WTC11 (cell line): Measurements from ENCODE around the gene UBC.

Experiments
- CREM ChIP-seq: sonication (generic); formaldehyde crosslinking; IDR thresholded peaks from 2 replicates; pipeline ENCODE4 v1.8.1; 2022; ENCODE audit warnings: mild to moderate bottlenecking, missing genetic modification reagents, moderate library complexity
- ESRRA ChIP-seq: sonication (generic); formaldehyde crosslinking; IDR thresholded peaks from 2 replicates; pipeline ENCODE4 v1.8.1; 2022; ENCODE audit warnings: mild to moderate bottlenecking, missing genetic modification reagents, borderline replicate concordance
- KAT7 ChIP-seq: sonication (generic); formaldehyde crosslinking; IDR thresholded peaks from 2 replicates; pipeline ENCODE4 v1.8.1; 2023; ENCODE audit warnings: missing genetic modification reagents, mild to moderate bottlenecking, borderline replicate concordance
- NFYB ChIP-seq: sonication (generic); formaldehyde crosslinking; conservative IDR thresholded peaks from 2 replicates; pipeline ENCODE4 v1.8.0; 2022; ENCODE audit warnings: low read depth, missing genetic modification reagents
- NR1H2 ChIP-seq: sonication (generic); formaldehyde crosslinking; IDR thresholded peaks from 2 replicates; pipeline ENCODE4 v1.9.0; 2021; ENCODE audit warnings: mild to moderate bottlenecking, moderate library complexity, missing genetic modification reagents
- TP53 ChIP-seq: sonication (generic); formaldehyde crosslinking; IDR thresholded peaks from 2 replicates; pipeline ENCODE4 v1.8.1; 2023; ENCODE audit warnings: mild to moderate bottlenecking, missing genetic modification reagents
- ZBTB21 ChIP-seq: sonication (generic); formaldehyde crosslinking; IDR thresholded peaks from 2 replicates; pipeline ENCODE4 v1.8.1; 2023; ENCODE audit warnings: mild to moderate bottlenecking, missing genetic modification reagents, borderline replicate concordance
- TF ChIP-seq, protein P1 (sequence below): fragments of 200-600 bp; IDR thresholded peaks from 2 replicates; pipeline ENCODE4 v1.8.0; 2022; ENCODE audit warnings: antibody characterized with exemption
- TF ChIP-seq, protein P2 (sequence below): sonication (generic); formaldehyde crosslinking; IDR thresholded peaks from 2 replicates; pipeline ENCODE4 v1.8.1; 2022; ENCODE audit warnings: low read depth, missing genetic modification reagents, borderline replicate concordance
- TF ChIP-seq, protein P3 (sequence below): sonication (generic); formaldehyde crosslinking; IDR thresholded peaks from 2 replicates; pipeline ENCODE4 v1.8.0; 2022; ENCODE audit warnings: mild to moderate bottlenecking, missing genetic modification reagents
- TF ChIP-seq, protein P4 (sequence below): sonication (generic); formaldehyde crosslinking; IDR thresholded peaks from 2 replicates; pipeline ENCODE4 v1.8.1; 2023; ENCODE audit warnings: mild to moderate bottlenecking, missing genetic modification reagents, moderate library complexity
- TF ChIP-seq, protein P5 (sequence below): sonication (generic); formaldehyde crosslinking; IDR thresholded peaks from 2 replicates; pipeline ENCODE4 v1.8.0; 2022; ENCODE audit warnings: mild to moderate bottlenecking, missing genetic modification reagents
- TF ChIP-seq, protein P6 (sequence below): sonication (generic); formaldehyde crosslinking; IDR thresholded peaks from 2 replicates; pipeline ENCODE4 v1.8.1; 2023; ENCODE audit warnings: mild to moderate bottlenecking, missing genetic modification reagents, borderline replicate concordance

DNA sequence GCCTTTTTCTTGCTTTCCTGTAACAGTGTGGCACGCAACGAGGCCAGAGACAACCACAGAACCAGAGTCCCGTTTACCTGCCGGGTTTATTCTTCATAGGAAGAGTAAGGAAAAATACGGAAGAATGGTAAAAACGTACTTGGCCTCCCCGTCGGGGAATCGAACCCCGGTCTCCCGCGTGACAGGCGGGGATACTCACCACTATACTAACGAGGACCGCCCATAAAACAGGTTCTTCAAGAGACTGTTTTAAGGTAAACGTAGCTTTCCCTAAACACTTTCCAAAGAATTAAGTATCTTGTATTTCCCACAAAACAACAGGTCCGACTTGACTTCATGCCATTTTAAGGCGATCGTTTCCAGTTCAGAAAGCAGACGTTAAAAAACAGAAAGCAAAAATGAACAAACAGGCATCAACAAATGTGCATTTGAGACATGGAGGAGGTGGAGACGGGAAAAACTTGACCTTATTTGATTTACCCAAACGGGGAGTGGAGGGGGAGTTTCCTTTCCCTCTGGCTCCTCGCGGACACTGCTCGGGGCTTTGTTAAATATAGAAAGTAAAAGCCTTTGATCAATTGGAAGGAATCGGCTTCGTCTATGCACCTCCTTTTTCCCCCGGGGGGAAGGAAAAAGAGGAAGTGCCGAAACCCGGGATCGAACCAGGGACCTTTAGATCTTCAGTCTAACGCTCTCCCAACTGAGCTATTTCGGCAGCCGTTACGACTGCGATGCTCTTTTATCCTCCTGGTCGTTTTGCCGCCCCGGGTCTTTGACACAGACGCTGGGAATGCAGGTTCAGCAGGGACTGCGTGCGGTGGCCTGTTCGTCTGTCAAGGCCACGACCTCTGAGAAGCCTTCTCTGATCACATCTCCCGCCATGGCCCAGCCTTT lies 13.0 kb upstream of the UBC start:
- TF ChIP-seq, protein P1, sequence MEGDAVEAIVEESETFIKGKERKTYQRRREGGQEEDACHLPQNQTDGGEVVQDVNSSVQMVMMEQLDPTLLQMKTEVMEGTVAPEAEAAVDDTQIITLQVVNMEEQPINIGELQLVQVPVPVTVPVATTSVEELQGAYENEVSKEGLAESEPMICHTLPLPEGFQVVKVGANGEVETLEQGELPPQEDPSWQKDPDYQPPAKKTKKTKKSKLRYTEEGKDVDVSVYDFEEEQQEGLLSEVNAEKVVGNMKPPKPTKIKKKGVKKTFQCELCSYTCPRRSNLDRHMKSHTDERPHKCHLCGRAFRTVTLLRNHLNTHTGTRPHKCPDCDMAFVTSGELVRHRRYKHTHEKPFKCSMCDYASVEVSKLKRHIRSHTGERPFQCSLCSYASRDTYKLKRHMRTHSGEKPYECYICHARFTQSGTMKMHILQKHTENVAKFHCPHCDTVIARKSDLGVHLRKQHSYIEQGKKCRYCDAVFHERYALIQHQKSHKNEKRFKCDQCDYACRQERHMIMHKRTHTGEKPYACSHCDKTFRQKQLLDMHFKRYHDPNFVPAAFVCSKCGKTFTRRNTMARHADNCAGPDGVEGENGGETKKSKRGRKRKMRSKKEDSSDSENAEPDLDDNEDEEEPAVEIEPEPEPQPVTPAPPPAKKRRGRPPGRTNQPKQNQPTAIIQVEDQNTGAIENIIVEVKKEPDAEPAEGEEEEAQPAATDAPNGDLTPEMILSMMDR: no peak
- TF ChIP-seq, protein P2, sequence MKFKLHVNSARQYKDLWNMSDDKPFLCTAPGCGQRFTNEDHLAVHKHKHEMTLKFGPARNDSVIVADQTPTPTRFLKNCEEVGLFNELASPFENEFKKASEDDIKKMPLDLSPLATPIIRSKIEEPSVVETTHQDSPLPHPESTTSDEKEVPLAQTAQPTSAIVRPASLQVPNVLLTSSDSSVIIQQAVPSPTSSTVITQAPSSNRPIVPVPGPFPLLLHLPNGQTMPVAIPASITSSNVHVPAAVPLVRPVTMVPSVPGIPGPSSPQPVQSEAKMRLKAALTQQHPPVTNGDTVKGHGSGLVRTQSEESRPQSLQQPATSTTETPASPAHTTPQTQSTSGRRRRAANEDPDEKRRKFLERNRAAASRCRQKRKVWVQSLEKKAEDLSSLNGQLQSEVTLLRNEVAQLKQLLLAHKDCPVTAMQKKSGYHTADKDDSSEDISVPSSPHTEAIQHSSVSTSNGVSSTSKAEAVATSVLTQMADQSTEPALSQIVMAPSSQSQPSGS: no peak
- TF ChIP-seq, protein P3, sequence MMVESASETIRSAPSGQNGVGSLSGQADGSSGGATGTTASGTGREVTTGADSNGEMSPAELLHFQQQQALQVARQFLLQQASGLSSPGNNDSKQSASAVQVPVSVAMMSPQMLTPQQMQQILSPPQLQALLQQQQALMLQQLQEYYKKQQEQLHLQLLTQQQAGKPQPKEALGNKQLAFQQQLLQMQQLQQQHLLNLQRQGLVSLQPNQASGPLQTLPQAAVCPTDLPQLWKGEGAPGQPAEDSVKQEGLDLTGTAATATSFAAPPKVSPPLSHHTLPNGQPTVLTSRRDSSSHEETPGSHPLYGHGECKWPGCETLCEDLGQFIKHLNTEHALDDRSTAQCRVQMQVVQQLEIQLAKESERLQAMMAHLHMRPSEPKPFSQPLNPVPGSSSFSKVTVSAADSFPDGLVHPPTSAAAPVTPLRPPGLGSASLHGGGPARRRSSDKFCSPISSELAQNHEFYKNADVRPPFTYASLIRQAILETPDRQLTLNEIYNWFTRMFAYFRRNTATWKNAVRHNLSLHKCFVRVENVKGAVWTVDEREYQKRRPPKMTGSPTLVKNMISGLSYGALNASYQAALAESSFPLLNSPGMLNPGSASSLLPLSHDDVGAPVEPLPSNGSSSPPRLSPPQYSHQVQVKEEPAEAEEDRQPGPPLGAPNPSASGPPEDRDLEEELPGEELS (CRISPR knock-in tag): 0 out of 2 replicates have a peak, but pooled peaks have one; percentile 36
- no peak for TF ChIP-seq NFYB
- TF ChIP-seq NR1H2 (CRISPR knock-in tag): no peak
- no peak for TF ChIP-seq ZBTB21 (CRISPR knock-in tag)
- TF ChIP-seq, protein P4, sequence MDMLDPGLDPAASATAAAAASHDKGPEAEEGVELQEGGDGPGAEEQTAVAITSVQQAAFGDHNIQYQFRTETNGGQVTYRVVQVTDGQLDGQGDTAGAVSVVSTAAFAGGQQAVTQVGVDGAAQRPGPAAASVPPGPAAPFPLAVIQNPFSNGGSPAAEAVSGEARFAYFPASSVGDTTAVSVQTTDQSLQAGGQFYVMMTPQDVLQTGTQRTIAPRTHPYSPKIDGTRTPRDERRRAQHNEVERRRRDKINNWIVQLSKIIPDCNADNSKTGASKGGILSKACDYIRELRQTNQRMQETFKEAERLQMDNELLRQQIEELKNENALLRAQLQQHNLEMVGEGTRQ: no peak
- no peak for TF ChIP-seq TP53 (CRISPR knock-in tag)
- TF ChIP-seq, protein P5, sequence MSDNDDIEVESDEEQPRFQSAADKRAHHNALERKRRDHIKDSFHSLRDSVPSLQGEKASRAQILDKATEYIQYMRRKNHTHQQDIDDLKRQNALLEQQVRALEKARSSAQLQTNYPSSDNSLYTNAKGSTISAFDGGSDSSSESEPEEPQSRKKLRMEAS (CRISPR knock-in tag): no peak
- no peak for TF ChIP-seq ESRRA (CRISPR knock-in tag)
- TF ChIP-seq KAT7 (CRISPR knock-in tag): no peak
- no peak for TF ChIP-seq CREM (CRISPR knock-in tag)
- TF ChIP-seq, protein P6, sequence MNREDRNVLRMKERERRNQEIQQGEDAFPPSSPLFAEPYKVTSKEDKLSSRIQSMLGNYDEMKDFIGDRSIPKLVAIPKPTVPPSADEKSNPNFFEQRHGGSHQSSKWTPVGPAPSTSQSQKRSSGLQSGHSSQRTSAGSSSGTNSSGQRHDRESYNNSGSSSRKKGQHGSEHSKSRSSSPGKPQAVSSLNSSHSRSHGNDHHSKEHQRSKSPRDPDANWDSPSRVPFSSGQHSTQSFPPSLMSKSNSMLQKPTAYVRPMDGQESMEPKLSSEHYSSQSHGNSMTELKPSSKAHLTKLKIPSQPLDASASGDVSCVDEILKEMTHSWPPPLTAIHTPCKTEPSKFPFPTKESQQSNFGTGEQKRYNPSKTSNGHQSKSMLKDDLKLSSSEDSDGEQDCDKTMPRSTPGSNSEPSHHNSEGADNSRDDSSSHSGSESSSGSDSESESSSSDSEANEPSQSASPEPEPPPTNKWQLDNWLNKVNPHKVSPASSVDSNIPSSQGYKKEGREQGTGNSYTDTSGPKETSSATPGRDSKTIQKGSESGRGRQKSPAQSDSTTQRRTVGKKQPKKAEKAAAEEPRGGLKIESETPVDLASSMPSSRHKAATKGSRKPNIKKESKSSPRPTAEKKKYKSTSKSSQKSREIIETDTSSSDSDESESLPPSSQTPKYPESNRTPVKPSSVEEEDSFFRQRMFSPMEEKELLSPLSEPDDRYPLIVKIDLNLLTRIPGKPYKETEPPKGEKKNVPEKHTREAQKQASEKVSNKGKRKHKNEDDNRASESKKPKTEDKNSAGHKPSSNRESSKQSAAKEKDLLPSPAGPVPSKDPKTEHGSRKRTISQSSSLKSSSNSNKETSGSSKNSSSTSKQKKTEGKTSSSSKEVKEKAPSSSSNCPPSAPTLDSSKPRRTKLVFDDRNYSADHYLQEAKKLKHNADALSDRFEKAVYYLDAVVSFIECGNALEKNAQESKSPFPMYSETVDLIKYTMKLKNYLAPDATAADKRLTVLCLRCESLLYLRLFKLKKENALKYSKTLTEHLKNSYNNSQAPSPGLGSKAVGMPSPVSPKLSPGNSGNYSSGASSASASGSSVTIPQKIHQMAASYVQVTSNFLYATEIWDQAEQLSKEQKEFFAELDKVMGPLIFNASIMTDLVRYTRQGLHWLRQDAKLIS (CRISPR knock-in tag): no peak
